Activated naive CD8-positive, alpha-beta T cell treated with anti-CD3 and anti-CD28 coated beads, Interleukin-2, amount 10 ng/mL, durations not matched to agents 7 days and 5 days (primary cell): ENCODE data around the gene BTNL3. TPM values are rescaled to one million over a fixed set of nuclear protein-coding genes. Genes with fewer than 3 reads are reported as not detected.

Experiments used
- ATAC-seq: fragments of 150-1000 bp; cut with Tn5 transposase; one replicate; pipeline ENCODE4 v1.10.0; 2021; ENCODE audit warnings: low read depth, moderate library complexity
- POLR2A ChIA-PET: fragments of 350-600 bp; sonication (Branson Sonifier 250); formaldehyde crosslinking; loops from one replicate; lab custom pipeline; 2021; ENCODE audit warnings: antibody characterized with exemption; lab: Charles Lee
- DNase-seq: peaks from one replicate; pipeline ENCODE4 v3.0.0; 2021
- H3K27ac Mint-ChIP-seq: one replicate; pipeline ENCODE4 v1.8.0; 2022; ENCODE audit warnings: mild to moderate bottlenecking, mixed read lengths
- H3K27me3 Mint-ChIP-seq: one replicate; pipeline ENCODE4 v1.8.0; 2022; ENCODE audit warnings: mild to moderate bottlenecking, moderate library complexity, mixed read lengths
- H3K36me3 Mint-ChIP-seq: one replicate; pipeline ENCODE4 v1.8.0; 2021; ENCODE audit warnings: mild to moderate bottlenecking, mixed read lengths
- H3K4me1 Mint-ChIP-seq: one replicate; pipeline ENCODE4 v1.8.0; 2021; ENCODE audit warnings: mixed read lengths
- H3K4me3 Mint-ChIP-seq: one replicate; pipeline ENCODE4 v1.8.0; 2022; ENCODE audit warnings: mild to moderate bottlenecking, moderate library complexity, mixed read lengths
- H3K9me3 Mint-ChIP-seq: one replicate; pipeline ENCODE4 v1.8.0; 2021; ENCODE audit warnings: mixed read lengths
- total RNA-seq, 2 experiments: library from RNA; stranded (reverse); gene quantifications; one replicate each; pipeline ENCODE4 v1.2.3, GENCODE V29; 2021

The BTNL3 gene
- total RNA-seq, result not detected

- DNase-seq, result no peak
- peaks cover 3% of the 10 kb centered on the region for H3K27me3 Mint-ChIP-seq
- POLR2A ChIA-PET, result no interaction called here
- no peak for ATAC-seq
- no peak within 1 kb of the TSS for H3K4me3 Mint-ChIP-seq
- H3K36me3 Mint-ChIP-seq, result no peaks in the 10 kb centered on the region
- H3K4me1 Mint-ChIP-seq, result no peaks in the 10 kb centered on the region
- no peak within 1 kb of the TSS for H3K27ac Mint-ChIP-seq
- peaks cover 1% of the 10 kb centered on the region for H3K9me3 Mint-ChIP-seq
These were observed at the start of gene BTNL3 for GRCh38 chr5:180988592-180988991. BTNL3 (plus strand) TSS chr5:180988846; CDS start chr5:180989029, 183 bp downstream.

GRCh38 chr5:180950291-180950949 is 38.2 kb upstream of the BTNL3 start:
- Mint-ChIP-seq H3K9me3 (no peaks in the 10 kb centered on the region), H3K36me3 (no peaks in the 10 kb centered on the region), H3K27me3 (peaks cover 10% of the 10 kb centered on the region), H3K4me1 (peaks cover 8% of the 10 kb centered on the region), H3K27ac (no peak overlapping the region), H3K4me3 (no peak overlapping the region)
- no peak for DNase-seq
- POLR2A ChIA-PET, result no interaction called here
- no peak for ATAC-seq

- H3K36me3 Mint-ChIP-seq, result no peaks in the 10 kb centered on the region
- H3K4me3 Mint-ChIP-seq, result no peak overlapping the region
- DNase-seq (no peak), ATAC-seq (no peak)
- POLR2A ChIA-PET, result no interaction called here
- peaks cover 2% of the 10 kb centered on the region for H3K9me3 Mint-ChIP-seq
- H3K4me1 Mint-ChIP-seq, result peaks cover 9% of the 10 kb centered on the region
- peaks cover 7% of the 10 kb centered on the region for H3K27me3 Mint-ChIP-seq
- no peak overlapping the region for H3K27ac Mint-ChIP-seq
These were observed 29.0 kb upstream of the BTNL3 start for GRCh38 chr5:180959661-180960060.

GRCh38 chr5:180960209-180960608 is 28.4 kb upstream of the BTNL3 start:
- H3K27ac Mint-ChIP-seq, result no peak overlapping the region
- POLR2A ChIA-PET, result no interaction called here

GRCh38 chr5:180969406-180969805 is 19.2 kb upstream of the BTNL3 start:
- no peak overlapping the region for H3K4me3 Mint-ChIP-seq
- ATAC-seq (no peak), DNase-seq (no peak)
- peaks cover 1% of the 10 kb centered on the region for H3K9me3 Mint-ChIP-seq
- no peak overlapping the region for H3K27ac Mint-ChIP-seq
- POLR2A ChIA-PET, result no interaction called here
- H3K4me1 Mint-ChIP-seq, result no peaks in the 10 kb centered on the region
- H3K27me3 Mint-ChIP-seq, result peaks cover 6% of the 10 kb centered on the region
- no peaks in the 10 kb centered on the region for H3K36me3 Mint-ChIP-seq

More at GRCh38 chr5:180960209-180960608, 28.4 kb upstream of the BTNL3 start:
- no peaks in the 10 kb centered on the region for H3K36me3 Mint-ChIP-seq
- no peak for DNase-seq
- H3K27me3 Mint-ChIP-seq, result peaks cover 7% of the 10 kb centered on the region
- peaks cover 2% of the 10 kb centered on the region for H3K9me3 Mint-ChIP-seq
- H3K4me3 Mint-ChIP-seq, result peak overlapping the region; percentile 5
- H3K4me1 Mint-ChIP-seq, result peaks cover 8% of the 10 kb centered on the region
- ATAC-seq, result peak; percentile 58

- Mint-ChIP-seq H3K9me3 (peaks cover 1% of the 10 kb centered on the region), H3K4me3 (no peak overlapping the region), H3K4me1 (peaks cover 2% of the 10 kb centered on the region), H3K27me3 (peaks cover 6% of the 10 kb centered on the region), H3K36me3 (no peaks in the 10 kb centered on the region), H3K27ac (no peak overlapping the region)
- ATAC-seq, result no peak
- no peak for DNase-seq
- POLR2A ChIA-PET, result no interaction called here
These were observed 18.3 kb upstream of the BTNL3 start for GRCh38 chr5:180970336-180970735.

- H3K4me1 Mint-ChIP-seq, result peaks cover 4% of the 10 kb centered on the region
These were observed 17.8 kb upstream of the BTNL3 start for GRCh38 chr5:180970875-180971274.

GRCh38 chr5:180974612-180975315 is 13.9 kb upstream of the BTNL3 start:
- Mint-ChIP-seq H3K9me3 (no peaks in the 10 kb centered on the region), H3K27ac (no peak overlapping the region), H3K4me1 (peaks cover 11% of the 10 kb centered on the region), H3K27me3 (peaks cover 6% of the 10 kb centered on the region), H3K36me3 (no peaks in the 10 kb centered on the region), H3K4me3 (no peak overlapping the region)
- no peak for ATAC-seq
- no peak for DNase-seq
- POLR2A ChIA-PET, result no interaction called here

More at GRCh38 chr5:180970875-180971274, 17.8 kb upstream of the BTNL3 start:
- no peak overlapping the region for H3K27ac Mint-ChIP-seq
- ATAC-seq, result no peak
- peaks cover 6% of the 10 kb centered on the region for H3K27me3 Mint-ChIP-seq
- H3K4me3 Mint-ChIP-seq, result no peak overlapping the region
- POLR2A ChIA-PET, result no interaction called here
- no peaks in the 10 kb centered on the region for H3K36me3 Mint-ChIP-seq
- peaks cover 1% of the 10 kb centered on the region for H3K9me3 Mint-ChIP-seq
- no peak for DNase-seq

- no peak for ATAC-seq
- Mint-ChIP-seq H3K27me3 (peaks cover 6% of the 10 kb centered on the region), H3K27ac (no peak overlapping the region)
These were observed 13.3 kb upstream of the BTNL3 start for GRCh38 chr5:180975338-180975737.

GRCh38 chr5:180976518-180976917 is 12.1 kb upstream of the BTNL3 start:
- no peak overlapping the region for H3K27ac Mint-ChIP-seq
- ATAC-seq (no peak), DNase-seq (no peak)
- H3K4me3 Mint-ChIP-seq, result no peak overlapping the region
- H3K9me3 Mint-ChIP-seq, result no peaks in the 10 kb centered on the region
- no peaks in the 10 kb centered on the region for H3K36me3 Mint-ChIP-seq
- peaks cover 10% of the 10 kb centered on the region for H3K27me3 Mint-ChIP-seq
- peaks cover 11% of the 10 kb centered on the region for H3K4me1 Mint-ChIP-seq
- POLR2A ChIA-PET, result no interaction called here

More at GRCh38 chr5:180975338-180975737, 13.3 kb upstream of the BTNL3 start:
- no peaks in the 10 kb centered on the region for H3K36me3 Mint-ChIP-seq
- no peak for DNase-seq
- no peaks in the 10 kb centered on the region for H3K9me3 Mint-ChIP-seq
- POLR2A ChIA-PET, result no interaction called here
- no peak overlapping the region for H3K4me3 Mint-ChIP-seq
- peaks cover 11% of the 10 kb centered on the region for H3K4me1 Mint-ChIP-seq

GRCh38 chr5:180977852-180978251 is 10.8 kb upstream of the BTNL3 start:
- Mint-ChIP-seq H3K27me3 (peaks cover 18% of the 10 kb centered on the region), H3K9me3 (no peaks in the 10 kb centered on the region), H3K36me3 (no peaks in the 10 kb centered on the region)

GRCh38 chr5:180982008-180982741 is 6.5 kb upstream of the BTNL3 start:
- no peaks in the 10 kb centered on the region for H3K4me1 Mint-ChIP-seq
- POLR2A ChIA-PET, result no interaction called here
- no peaks in the 10 kb centered on the region for H3K36me3 Mint-ChIP-seq
- peaks cover 19% of the 10 kb centered on the region for H3K27me3 Mint-ChIP-seq
- peaks cover 1% of the 10 kb centered on the region for H3K9me3 Mint-ChIP-seq
- H3K27ac Mint-ChIP-seq, result no peak overlapping the region
- H3K4me3 Mint-ChIP-seq, result no peak overlapping the region
- no peak for ATAC-seq
- no peak for DNase-seq

More at GRCh38 chr5:180977852-180978251, 10.8 kb upstream of the BTNL3 start:
- DNase-seq, result no peak
- POLR2A ChIA-PET, result no interaction called here
- Mint-ChIP-seq H3K4me1 (peaks cover 11% of the 10 kb centered on the region), H3K4me3 (no peak overlapping the region), H3K27ac (no peak overlapping the region)
- no peak for ATAC-seq

- no peak for ATAC-seq
- Mint-ChIP-seq H3K4me1 (no peaks in the 10 kb centered on the region), H3K36me3 (no peaks in the 10 kb centered on the region), H3K4me3 (no peak overlapping the region), H3K27me3 (peaks cover 3% of the 10 kb centered on the region), H3K9me3 (peaks cover 1% of the 10 kb centered on the region), H3K27ac (no peak overlapping the region)
- POLR2A ChIA-PET, result no interaction called here
- no peak for DNase-seq
These were observed 630 bp upstream of the BTNL3 start for GRCh38 chr5:180988016-180988415.
